HepG2 (cell line): ENCODE results near the gene TCAIM. TPM values are rescaled to one million over a fixed set of nuclear protein-coding genes. Genes with fewer than 3 reads are reported as not detected.

Source experiments
- FOSL2 ChIP-seq: sonication (generic); formaldehyde crosslinking; IDR thresholded peaks from 2 replicates; pipeline ENCODE4 v1.4.0; 2020; ENCODE audit warnings: missing genetic modification reagents
- FOXP4 ChIP-seq: sonication (generic); formaldehyde crosslinking; IDR thresholded peaks from 2 replicates; pipeline ENCODE4 v1.4.0; 2020; ENCODE audit warnings: missing genetic modification reagents
- GZF1 ChIP-seq: sonication (generic); formaldehyde crosslinking; IDR thresholded peaks from 2 replicates; pipeline ENCODE4 v1.5.1; 2020; ENCODE audit warnings: mild to moderate bottlenecking, missing genetic modification reagents
- HNRNPUL1 ChIP-seq: fragments of 200-400 bp; formaldehyde crosslinking; IDR thresholded peaks from 2 replicates; pipeline ENCODE4 v1.6.1; 2017; ENCODE audit warnings: low read depth, mild to moderate bottlenecking, low read length, moderate library complexity
- HOXA5 ChIP-seq: sonication (generic); formaldehyde crosslinking; IDR thresholded peaks from 2 replicates; pipeline ENCODE4 v1.4.0; 2020; ENCODE audit warnings: missing genetic modification reagents
- MXD3 ChIP-seq: IDR thresholded peaks from 2 replicates; pipeline ENCODE4 v1.6.1; 2016; ENCODE audit warnings: mild to moderate bottlenecking, missing biosample characterization, missing genetic modification reagents
- NR2F2 ChIP-seq: IDR thresholded peaks from 2 replicates; pipeline ENCODE4 v1.6.1; 2012; ENCODE audit warnings: low read depth, inconsistent platforms, borderline replicate concordance
- NRL ChIP-seq: sonication (generic); formaldehyde crosslinking; IDR thresholded peaks from 2 replicates; pipeline ENCODE4 v1.5.0; 2020; ENCODE audit warnings: missing genetic modification reagents, mild to moderate bottlenecking, moderate library complexity, borderline replicate concordance
- PRDM10 ChIP-seq: sonication (generic); formaldehyde crosslinking; IDR thresholded peaks from 2 replicates; pipeline ENCODE4 v1.4.0; 2020; ENCODE audit warnings: low read depth, missing genetic modification reagents
- SIX1 ChIP-seq: sonication (generic); formaldehyde crosslinking; IDR thresholded peaks from 2 replicates; pipeline ENCODE4 v1.4.0; 2020; ENCODE audit warnings: missing genetic modification reagents, borderline replicate concordance
- SP2 ChIP-seq: sonication (generic); formaldehyde crosslinking; IDR thresholded peaks from 2 replicates; pipeline ENCODE4 v1.5.1; 2020; ENCODE audit warnings: mild to moderate bottlenecking, missing genetic modification reagents
- STAT5B ChIP-seq: sonication (generic); formaldehyde crosslinking; IDR thresholded peaks from 2 replicates; pipeline ENCODE4 v1.4.0; 2020; ENCODE audit warnings: missing genetic modification reagents
- TBX2 ChIP-seq: sonication (generic); formaldehyde crosslinking; IDR thresholded peaks from 2 replicates; pipeline ENCODE4 v1.5.0; 2020; ENCODE audit warnings: missing genetic modification reagents, mild to moderate bottlenecking, borderline replicate concordance
- TFAP4 ChIP-seq: sonication (generic); IDR thresholded peaks from 2 replicates; pipeline ENCODE4 v1.6.1; 2016; ENCODE audit warnings: low read depth, borderline replicate concordance
- ZBTB20 ChIP-seq: sonication (generic); formaldehyde crosslinking; IDR thresholded peaks from 2 replicates; pipeline ENCODE4 v1.8.1; 2023; ENCODE audit warnings: missing genetic modification reagents, low read depth, mild to moderate bottlenecking, borderline replicate concordance
- ZFP37 ChIP-seq: sonication (generic); formaldehyde crosslinking; IDR thresholded peaks from 2 replicates; pipeline ENCODE4 v1.4.0; 2020; ENCODE audit warnings: missing genetic modification reagents, borderline replicate concordance
- ZNF17 ChIP-seq: sonication (generic); formaldehyde crosslinking; IDR thresholded peaks from 2 replicates; pipeline ENCODE4 v1.5.0; 2020; ENCODE audit warnings: mild to moderate bottlenecking, missing genetic modification reagents
- ZNF225 ChIP-seq: sonication (generic); formaldehyde crosslinking; IDR thresholded peaks from 2 replicates; pipeline ENCODE4 v1.4.0; 2020; ENCODE audit warnings: mild to moderate bottlenecking, missing genetic modification reagents
- ZNF484 ChIP-seq: sonication (generic); formaldehyde crosslinking; IDR thresholded peaks from 2 replicates; pipeline ENCODE4 v1.5.1; 2020; ENCODE audit warnings: mild to moderate bottlenecking, low read depth, missing genetic modification reagents, borderline replicate concordance
- ZNF510 ChIP-seq: sonication (generic); formaldehyde crosslinking; IDR thresholded peaks from 2 replicates; pipeline ENCODE4 v1.4.0; 2020; ENCODE audit warnings: low read depth, mild to moderate bottlenecking, missing genetic modification reagents
- ZNF557 ChIP-seq: sonication (generic); formaldehyde crosslinking; IDR thresholded peaks from 2 replicates; pipeline ENCODE4 v1.4.0; 2020; ENCODE audit warnings: missing genetic modification reagents
- ZNF605 ChIP-seq: sonication (generic); formaldehyde crosslinking; IDR thresholded peaks from 2 replicates; pipeline ENCODE4 v1.8.0; 2022; ENCODE audit warnings: mild to moderate bottlenecking, missing genetic modification reagents
- ZNF674 ChIP-seq: sonication (generic); formaldehyde crosslinking; IDR thresholded peaks from 2 replicates; pipeline ENCODE4 v1.5.0; 2020; ENCODE audit warnings: low read depth, mild to moderate bottlenecking, missing genetic modification reagents
- ZNF772 ChIP-seq: sonication (generic); formaldehyde crosslinking; IDR thresholded peaks from 2 replicates; pipeline ENCODE4 v1.5.0; 2020; ENCODE audit warnings: mild to moderate bottlenecking, missing genetic modification reagents
- polyA plus RNA-seq, 8 experiments: library from polyadenylated mRNA; depleted of rRNA in 3 of 8; stranded (reverse) in 7 of 8; unstranded in 1 of 8; fragments of >200 nt; fragmentation: Illumina TruSeq in 4 of 8; extraction: Trizol in 4 of 8; gene quantifications; 2 replicates each; pipeline versions ENCODE4 v1.2.1 to v1.2.3, GENCODE V29; 2011 to 2016; ENCODE audit warnings: low read depth in 4 of 8, missing spikeins in 1 of 8, mixed read lengths in 1 of 8; ENCODE audit not compliant: insufficient read depth in 1 of 8
- total RNA-seq, 5 experiments: library from RNA; depleted of rRNA; stranded (reverse); fragments of >200 nt; fragmentation: Illumina TruSeq; extraction: Trizol; gene quantifications; 2 replicates each; pipeline ENCODE4 v1.2.3, GENCODE V29; 2016; ENCODE audit warnings: low read depth in 1 of 5

TCAIM gene
- total and polyA plus RNA-seq, 2 of the 13 experiments (the other 11 are each of a cell fraction or from before 2014, with no cell fraction given): 16.9 to 22.6 TPM

- no peak for TF ChIP-seq ZNF17 (CRISPR knock-in tag)
- no peak for TF ChIP-seq ZNF510
- no peak for TF ChIP-seq GZF1 (CRISPR knock-in tag)
- no peak for TF ChIP-seq MXD3 (CRISPR knock-in tag)
- TF ChIP-seq ZNF225: no peak
- no peak for TF ChIP-seq STAT5B (CRISPR knock-in tag)
- TF ChIP-seq ZFP37: no peak
- peak; percentile 74; the same call in 1 of the 2 replicates for TF ChIP-seq SIX1
- TF ChIP-seq SP2 (CRISPR knock-in tag): no peak
- TF ChIP-seq NR2F2: peak; percentile 78
- TF ChIP-seq HOXA5: peak; percentile 93
- TF ChIP-seq ZNF772 (CRISPR knock-in tag): peak; percentile 90; the same call in 1 of the 2 replicates
- 0 out of 2 replicates have a peak, but pooled peaks have one; percentile 76 for TF ChIP-seq ZNF557
- TF ChIP-seq NRL: no peak
- peak; percentile 79 for TF ChIP-seq FOSL2 (CRISPR knock-in tag)
- TF ChIP-seq PRDM10: 0 out of 2 replicates have a peak, but pooled peaks have one; percentile 28
- peak; percentile 44; the same call in 1 of the 2 replicates for TF ChIP-seq TFAP4
- peak; percentile 98 for TF ChIP-seq TBX2 (CRISPR knock-in tag)
- TF ChIP-seq FOXP4 (CRISPR knock-in tag): peak; percentile 93
- TF ChIP-seq ZBTB20 (CRISPR knock-in tag): peak; percentile 63; the same call in 1 of the 2 replicates
- TF ChIP-seq HNRNPUL1: no peak
- TF ChIP-seq ZNF484 (CRISPR knock-in tag): no peak
- TF ChIP-seq ZNF674 (CRISPR knock-in tag): no peak
- peak; percentile 89 for TF ChIP-seq ZNF605
These were observed 101.1 kb downstream of the TCAIM start (continued) for GRCh38 chr3:44439499-44440295.
